Smooth muscle cell (in vitro differentiated cells): ENCODE results near the gene EPHA8. TPM values are rescaled to one million over a fixed set of nuclear protein-coding genes. Genes with fewer than 3 reads are reported as not detected.

Source experiments
- DNase-seq: peaks from one replicate; lab custom pipeline; 2025; ENCODE audit not compliant: unreplicated experiment; lab: John Stamatoyannopoulos, UW
- H2AFZ ChIP-seq: fragments of 200-600 bp; sonication (generic); 2 replicates; pipeline ENCODE4 v1.6.0; 2016; ENCODE audit warnings: antibody characterized with exemption, low read depth, mild to moderate bottlenecking
- H3F3A ChIP-seq: fragments of 200-600 bp; sonication (generic); 2 replicates; pipeline ENCODE4 v1.6.0; 2017; ENCODE audit warnings: antibody characterized with exemption, low read depth
- H3K27ac ChIP-seq: fragments of 200-600 bp; sonication (generic); 2 replicates; pipeline ENCODE4 v1.5.1; 2016; ENCODE audit warnings: low read depth, mild to moderate bottlenecking
- H3K27me3 ChIP-seq: fragments of 200-600 bp; sonication (generic); 2 replicates; pipeline ENCODE4 v1.6.1; 2016; ENCODE audit warnings: low read depth, mild to moderate bottlenecking
- H3K36me3 ChIP-seq: fragments of 200-600 bp; sonication (generic); 2 replicates; pipeline ENCODE4 v1.5.1; 2016; ENCODE audit warnings: low read depth
- H3K4me1 ChIP-seq: fragments of 200-600 bp; sonication (generic); 2 replicates; pipeline ENCODE4 v1.5.1; 2016; ENCODE audit warnings: low read depth
- H3K4me2 ChIP-seq: fragments of 200-600 bp; sonication (generic); 2 replicates; pipeline ENCODE4 v1.6.0; 2016; ENCODE audit warnings: mild to moderate bottlenecking
- H3K4me3 ChIP-seq: fragments of 200-600 bp; sonication (generic); 2 replicates; pipeline ENCODE4 v1.5.1; 2016; ENCODE audit warnings: mild to moderate bottlenecking
- H3K79me2 ChIP-seq: fragments of 200-600 bp; sonication (generic); 2 replicates; pipeline ENCODE4 v1.6.0; 2016; ENCODE audit warnings: low read depth, mild to moderate bottlenecking
- H3K9ac ChIP-seq: fragments of 200-600 bp; sonication (generic); 2 replicates; pipeline ENCODE4 v1.6.0; 2016; ENCODE audit warnings: low read depth
- H3K9me3 ChIP-seq: fragments of 200-600 bp; sonication (generic); replicated peaks from 2 replicates; pipeline ENCODE4 v1.5.1; 2016; ENCODE audit warnings: low read depth
- H4K20me1 ChIP-seq: fragments of 200-600 bp; sonication (generic); 2 replicates; pipeline ENCODE4 v1.6.0; 2016; ENCODE audit warnings: low read depth
- CTCF ChIP-seq: fragments of 200-600 bp; sonication (generic); IDR thresholded peaks from 2 replicates; pipeline ENCODE4 v1.5.1; 2017; ENCODE audit warnings: borderline replicate concordance, mild to moderate bottlenecking, antibody characterized with exemption; ENCODE audit not compliant: insufficient read depth, poor library complexity, severe bottlenecking
- WGBS: methylation state at CpG from one replicate; pipeline ENCODE4 v1.1.7; 2016; ENCODE audit warnings: low lambda C conversion rate; 5-methylcytosine and 5-hydroxymethylcytosine counted together
- polyA plus RNA-seq: library from polyadenylated mRNA; unstranded; fragments of >200 nt; fragmentation: Nextera tagmentation; extraction: Ambion mirVana; gene quantifications from 2 replicates; pipeline ENCODE4 v1.2.1, GENCODE V29; 2016
- total RNA-seq: library from RNA; depleted of rRNA; stranded (reverse); fragments of >200 nt; gene quantifications from 2 replicates; pipeline ENCODE4 v1.2.3, GENCODE V29; 2014

Gene EPHA8
- total and polyA plus RNA-seq, 2 experiments from 2014 or later, result not detected

- Histone ChIP-seq H3K4me2 (no peak overlapping the region), H3K9me3 (no peaks in the 10 kb centered on the region), H3K4me3 (no peak overlapping the region), H3K27me3 (no peaks in the 10 kb centered on the region), H3K9ac (no peak overlapping the region), H3K4me1 (no peaks in the 10 kb centered on the region), H3K79me2 (no peaks in the 10 kb centered on the region), H3K36me3 (no peaks in the 10 kb centered on the region), H2AFZ (no peak overlapping the region), H3F3A (no peaks in the 10 kb centered on the region), H4K20me1 (no peaks in the 10 kb centered on the region), H3K27ac (no peak overlapping the region)
- no peak for TF ChIP-seq CTCF
- 99% methylated on average over 5 of the region's 5 CpGs for WGBS
- no peak for DNase-seq
Measured at GRCh38 chr1:22524481-22524880, 38.8 kb upstream of the EPHA8 start.

DNA sequence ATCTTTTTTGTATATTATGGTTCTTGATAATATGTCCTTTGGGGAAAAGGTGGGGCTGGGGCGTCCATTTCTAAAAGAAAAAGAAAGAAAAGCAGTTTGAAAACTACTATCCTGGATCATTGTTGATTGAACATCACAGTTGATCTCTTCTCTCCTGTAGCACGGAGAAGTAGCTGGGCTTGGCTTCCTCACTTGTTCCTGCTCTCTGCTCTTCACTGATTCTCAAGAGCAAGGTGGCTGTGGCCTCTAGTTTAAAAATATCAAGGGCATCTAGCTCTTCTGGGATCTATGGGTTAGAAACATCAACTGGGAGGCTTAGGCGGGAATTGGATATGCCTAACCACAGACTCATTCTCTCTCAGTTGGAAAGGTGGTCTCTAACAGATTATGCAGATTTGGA lies 38.1 kb upstream of the EPHA8 start:
- H3K4me3 ChIP-seq, result no peak overlapping the region
- no peak overlapping the region for H3K27ac ChIP-seq
- no peaks in the 10 kb centered on the region for H3K79me2 ChIP-seq
- H2AFZ ChIP-seq, result no peak overlapping the region
- H3K9ac ChIP-seq, result no peak overlapping the region
- H3K9me3 ChIP-seq, result no peaks in the 10 kb centered on the region
- H3K36me3 ChIP-seq, result no peaks in the 10 kb centered on the region
- WGBS, result 95% methylated on average over 3 of the region's 3 CpGs
- H3F3A ChIP-seq, result no peaks in the 10 kb centered on the region
- no peak overlapping the region for H3K4me2 ChIP-seq
- H3K27me3 ChIP-seq, result no peaks in the 10 kb centered on the region
- no peaks in the 10 kb centered on the region for H4K20me1 ChIP-seq
- TF ChIP-seq CTCF, result no peak
- no peaks in the 10 kb centered on the region for H3K4me1 ChIP-seq
- no peak for DNase-seq

- no peaks in the 10 kb centered on the region for H3F3A ChIP-seq
- H3K36me3 ChIP-seq, result no peaks in the 10 kb centered on the region
- no peaks in the 10 kb centered on the region for H3K79me2 ChIP-seq
- no peaks in the 10 kb centered on the region for H4K20me1 ChIP-seq
- no peak overlapping the region for H3K27ac ChIP-seq
- no peaks in the 10 kb centered on the region for H3K9me3 ChIP-seq
- H2AFZ ChIP-seq, result no peak overlapping the region
- no peaks in the 10 kb centered on the region for H3K4me1 ChIP-seq
- WGBS, result 85% methylated on average over 11 of the region's 11 CpGs
- DNase-seq, result no peak
- H3K4me3 ChIP-seq, result no peak overlapping the region
- H3K9ac ChIP-seq, result no peak overlapping the region
- H3K27me3 ChIP-seq, result no peaks in the 10 kb centered on the region
- no peak overlapping the region for H3K4me2 ChIP-seq
- TF ChIP-seq CTCF, result no peak
Measured at GRCh38 chr1:22525646-22526045, 37.6 kb upstream of the EPHA8 start.

DNA sequence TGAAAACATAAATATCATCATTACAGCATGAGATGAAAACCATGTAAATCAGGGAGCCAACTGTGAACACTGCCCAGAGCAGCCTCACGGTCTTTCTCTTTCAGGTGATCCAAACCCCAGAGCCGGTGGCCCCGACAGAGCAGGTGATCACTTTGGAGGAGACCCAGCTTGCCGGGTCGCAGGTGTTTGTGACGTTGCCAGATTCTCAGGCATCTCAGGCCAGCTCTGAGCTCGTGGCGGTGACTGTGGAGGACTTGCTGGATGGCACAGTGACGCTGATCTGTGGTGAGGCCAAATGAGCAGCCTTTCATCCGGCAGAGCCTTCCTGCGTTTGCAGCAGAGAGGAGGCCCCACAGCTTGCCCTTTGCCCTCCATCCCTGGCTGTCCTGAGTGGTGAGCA lies 37.2 kb upstream of the EPHA8 start:
- 95% methylated on average over 11 of the region's 11 CpGs for WGBS
- no peak for TF ChIP-seq CTCF

More for the DNA sequence above, 37.2 kb upstream of the EPHA8 start:
- H2AFZ ChIP-seq, result no peak overlapping the region
- no peak for DNase-seq
- H3K4me3 ChIP-seq, result no peak overlapping the region
- no peaks in the 10 kb centered on the region for H3F3A ChIP-seq
- no peaks in the 10 kb centered on the region for H3K9me3 ChIP-seq
- H3K4me1 ChIP-seq, result no peaks in the 10 kb centered on the region
- no peaks in the 10 kb centered on the region for H3K36me3 ChIP-seq
- H4K20me1 ChIP-seq, result no peaks in the 10 kb centered on the region
- H3K79me2 ChIP-seq, result no peaks in the 10 kb centered on the region
- H3K9ac ChIP-seq, result no peak overlapping the region
- no peak overlapping the region for H3K27ac ChIP-seq
- no peak overlapping the region for H3K4me2 ChIP-seq
- no peaks in the 10 kb centered on the region for H3K27me3 ChIP-seq
